ENCODE data around the gene RPS6KL1. TPM values are rescaled to one million over a fixed set of nuclear protein-coding genes. Genes with fewer than 3 reads are reported as not detected.

Gene RPS6KL1
- total RNA-seq, 2 donors from 2014 or later, result 8.0 to 16.2 TPM

DNA sequence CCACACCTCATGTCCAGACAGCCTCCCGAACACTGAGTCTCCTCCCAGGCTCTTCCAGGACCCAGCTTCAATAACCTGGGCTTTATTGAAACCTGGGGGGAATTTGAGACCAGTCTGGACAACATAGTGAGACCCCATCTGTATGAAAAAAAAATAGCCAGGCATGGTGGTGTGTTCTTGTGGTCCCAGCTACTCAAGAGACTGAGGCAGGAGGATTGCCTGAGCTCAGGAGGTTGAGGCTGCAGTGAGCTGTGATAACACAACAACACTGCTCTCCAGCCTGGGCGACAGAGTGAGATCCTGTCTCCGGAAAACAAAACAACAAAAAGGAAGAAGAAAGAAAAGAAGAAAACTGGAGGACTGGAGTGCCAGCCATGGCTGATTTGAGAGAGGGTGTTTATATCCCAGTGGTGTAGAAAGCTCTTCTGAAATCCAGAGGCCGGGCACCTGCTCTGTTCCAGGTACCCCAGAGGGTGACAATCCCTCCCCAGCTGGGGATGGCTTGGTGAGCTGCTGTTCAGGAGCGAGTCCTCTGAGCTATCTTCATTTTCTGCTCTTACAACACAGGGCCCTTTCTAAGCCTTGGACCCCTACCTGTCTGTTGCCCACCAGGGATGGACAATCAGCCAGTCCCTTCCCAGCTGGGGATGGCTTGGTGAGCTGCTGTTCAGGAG is 38.3 kb upstream of the RPS6KL1 start:
- H3K36me3 ChIP-seq (replicated peaks in 1 of 2; ENCODE audit: insufficient read depth in 1 of 2, low read depth in 2 of 2), result no peaks in the 10 kb centered on the region
- no peaks in the 10 kb centered on the region for H3K9me3 ChIP-seq
- H3K4me3 ChIP-seq, result no peak overlapping the region
- ATAC-seq (no peak), DNase-seq (no peak)
- H3K27me3 ChIP-seq, result no peaks in the 10 kb centered on the region
- H3K27ac ChIP-seq, result no peak overlapping the region
- no peaks in the 10 kb centered on the region for H3K4me1 ChIP-seq
- 78 to 82% methylated on average over 5 of the region's 5 CpGs for WGBS, 2 donors
- intact Hi-C loops (cut with DNase I), result no loop called here
- TF ChIP-seq, protein P1, sequence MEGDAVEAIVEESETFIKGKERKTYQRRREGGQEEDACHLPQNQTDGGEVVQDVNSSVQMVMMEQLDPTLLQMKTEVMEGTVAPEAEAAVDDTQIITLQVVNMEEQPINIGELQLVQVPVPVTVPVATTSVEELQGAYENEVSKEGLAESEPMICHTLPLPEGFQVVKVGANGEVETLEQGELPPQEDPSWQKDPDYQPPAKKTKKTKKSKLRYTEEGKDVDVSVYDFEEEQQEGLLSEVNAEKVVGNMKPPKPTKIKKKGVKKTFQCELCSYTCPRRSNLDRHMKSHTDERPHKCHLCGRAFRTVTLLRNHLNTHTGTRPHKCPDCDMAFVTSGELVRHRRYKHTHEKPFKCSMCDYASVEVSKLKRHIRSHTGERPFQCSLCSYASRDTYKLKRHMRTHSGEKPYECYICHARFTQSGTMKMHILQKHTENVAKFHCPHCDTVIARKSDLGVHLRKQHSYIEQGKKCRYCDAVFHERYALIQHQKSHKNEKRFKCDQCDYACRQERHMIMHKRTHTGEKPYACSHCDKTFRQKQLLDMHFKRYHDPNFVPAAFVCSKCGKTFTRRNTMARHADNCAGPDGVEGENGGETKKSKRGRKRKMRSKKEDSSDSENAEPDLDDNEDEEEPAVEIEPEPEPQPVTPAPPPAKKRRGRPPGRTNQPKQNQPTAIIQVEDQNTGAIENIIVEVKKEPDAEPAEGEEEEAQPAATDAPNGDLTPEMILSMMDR (IDR thresholded peaks at IDR 0.05), result no peak
- TF ChIP-seq POLR2A (IDR thresholded peaks at IDR 0.05), result no peak

DNA sequence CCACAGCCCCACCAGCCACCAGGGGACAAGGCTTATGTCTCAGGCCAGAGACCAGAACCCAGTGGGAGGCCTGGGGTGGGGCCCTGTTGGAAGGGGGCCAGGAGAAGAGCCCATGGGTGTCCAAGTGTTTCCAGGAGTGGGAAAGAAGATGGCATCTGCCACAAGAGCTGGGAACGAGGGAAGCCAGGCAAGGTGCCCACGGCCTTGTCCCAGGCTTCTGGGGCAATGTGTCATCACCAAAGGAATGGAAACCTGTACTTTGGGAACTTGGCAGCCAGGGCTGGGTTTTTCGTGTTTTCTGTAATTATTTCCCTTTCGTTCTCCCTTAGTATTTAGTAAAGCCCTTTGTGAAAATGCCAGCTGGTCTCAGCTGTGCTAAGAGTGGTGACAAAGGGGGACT is 37.7 kb upstream of the RPS6KL1 start:
- Histone ChIP-seq H3K27ac (no peak overlapping the region), H3K4me3 (no peak overlapping the region), H3K9me3 (no peaks in the 10 kb centered on the region), H3K27me3 (no peaks in the 10 kb centered on the region), H3K4me1 (peaks cover 1% of the 10 kb centered on the region), H3K36me3 (replicated peaks in 1 of 2; ENCODE audit: insufficient read depth in 1 of 2, low read depth in 2 of 2) (no peaks in the 10 kb centered on the region)
- WGBS, 2 donors, result 73 to 76% methylated on average over 4 of the region's 4 CpGs
- no peak for DNase-seq
- ATAC-seq, result no peak
- TF ChIP-seq POLR2A (IDR thresholded peaks at IDR 0.05), result no peak
- TF ChIP-seq, protein P1 (IDR thresholded peaks at IDR 0.05), result no peak
- intact Hi-C loops (cut with DNase I), result no loop called here

DNA sequence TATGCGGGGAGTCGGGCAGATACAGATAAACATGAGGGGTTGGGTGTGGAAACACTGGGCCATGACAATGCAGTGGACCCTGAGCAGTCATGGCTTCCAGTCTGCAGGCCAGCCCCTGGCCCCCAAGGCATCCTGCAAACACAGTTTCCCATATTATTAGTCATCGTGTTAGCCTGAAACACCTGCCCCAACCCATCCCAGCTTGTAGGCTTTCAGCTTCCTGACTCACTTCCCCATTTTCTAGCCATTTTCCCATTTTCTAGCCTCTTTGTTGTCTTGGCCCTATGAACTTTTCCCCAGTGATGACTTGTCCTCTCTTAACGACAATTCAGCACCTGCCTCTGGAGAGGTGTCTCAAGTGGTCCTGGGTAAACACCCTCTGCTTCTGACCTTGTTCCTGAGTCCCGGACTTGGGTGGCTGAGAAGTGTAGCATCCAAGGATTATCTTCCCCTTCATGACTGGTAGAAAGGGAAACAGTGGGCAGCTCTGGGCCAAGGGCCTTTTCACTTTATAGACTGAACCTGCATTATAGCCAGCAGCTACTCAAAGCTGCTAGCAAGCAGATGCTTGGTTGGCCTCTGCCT is 36.6 kb upstream of the RPS6KL1 start:
- Histone ChIP-seq H3K4me1 (peaks cover 10% of the 10 kb centered on the region), H3K27ac (no peak overlapping the region), H3K9me3 (no peaks in the 10 kb centered on the region), H3K27me3 (no peaks in the 10 kb centered on the region), H3K4me3 (no peak overlapping the region), H3K36me3 (replicated peaks in 1 of 2; ENCODE audit: insufficient read depth in 1 of 2, low read depth in 2 of 2) (no peaks in the 10 kb centered on the region)
- intact Hi-C loops (cut with DNase I), result no loop called here
- TF ChIP-seq POLR2A (IDR thresholded peaks at IDR 0.05), result no peak
- TF ChIP-seq, protein P1 (IDR thresholded peaks at IDR 0.05), result no peak
- no peak for ATAC-seq
- WGBS, 2 donors, result 70 to 81% methylated on average over 5 of the region's 5 CpGs
- DNase-seq, result no peak

DNA sequence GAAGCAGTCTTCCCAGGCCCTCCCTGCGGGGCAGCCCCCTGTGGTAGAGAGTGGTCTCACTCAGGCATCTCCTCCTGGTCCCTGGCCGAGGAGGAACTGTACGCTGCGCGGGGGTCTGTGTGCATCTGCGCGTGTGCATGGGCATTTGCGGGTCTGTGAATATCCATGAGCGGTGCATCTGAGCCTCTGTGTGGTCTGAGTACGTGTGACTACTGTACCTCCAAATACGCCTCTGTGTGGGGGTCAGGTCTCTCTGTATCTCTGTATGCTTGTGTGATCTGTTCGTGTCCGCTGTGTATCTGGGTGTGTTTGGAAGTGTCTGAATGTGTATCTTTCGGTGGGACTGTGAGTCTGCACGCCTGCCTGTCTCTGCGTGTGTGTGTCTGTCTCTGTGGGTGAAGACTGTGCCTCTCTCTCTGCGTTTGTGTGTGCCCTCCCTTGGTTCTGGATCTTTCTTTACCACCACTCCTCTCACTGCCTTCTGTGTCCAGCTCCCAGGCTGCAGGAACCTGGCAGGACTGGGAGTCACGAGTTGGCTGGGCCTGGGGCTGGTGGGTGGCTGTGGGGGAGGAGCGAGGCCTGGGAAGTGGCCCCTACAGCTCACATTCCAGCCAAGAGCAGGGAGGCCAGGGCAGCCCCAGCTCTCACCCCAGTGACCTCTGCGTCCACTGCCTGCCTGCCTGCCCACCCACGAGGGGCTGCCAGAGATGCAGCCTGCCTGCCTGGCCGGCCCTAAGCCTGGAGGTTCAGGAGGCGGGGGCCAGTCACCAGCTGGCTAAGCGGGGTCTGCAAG is 33.4 kb upstream of the RPS6KL1 start:
- Histone ChIP-seq H3K36me3 (replicated peaks in 1 of 2; ENCODE audit: insufficient read depth in 1 of 2, low read depth in 2 of 2) (no peaks in the 10 kb centered on the region), H3K27me3 (no peaks in the 10 kb centered on the region), H3K4me1 (peaks cover 22% of the 10 kb centered on the region), H3K9me3 (no peaks in the 10 kb centered on the region), H3K4me3 (no peak overlapping the region), H3K27ac (no peak overlapping the region)
- intact Hi-C loops (cut with DNase I), result no loop called here
- TF ChIP-seq, protein P1 (IDR thresholded peaks at IDR 0.05), result no peak
- no peak for TF ChIP-seq POLR2A (IDR thresholded peaks at IDR 0.05)
- DNase-seq, result no peak
- WGBS, 2 donors, result 72 to 92% methylated on average over 10 to 24 of the region's 24 CpGs
- no peak for ATAC-seq
